ENCODE measurements around the gene ZFP69. TPM values are rescaled to one million over a fixed set of nuclear protein-coding genes. Genes with fewer than 3 reads are reported as not detected.

ZFP69 gene
- total RNA-seq, 1 experiment from 2014 or later: 0.15 TPM

- intact Hi-C loops (cut with micrococcal nuclease): no loop called here
- no peaks in the 10 kb centered on the region for H3K9me2 ChIP-seq (replicated peaks; ENCODE audit: low read length)
- no peaks in the 10 kb centered on the region for H3K36me3 ChIP-seq (ENCODE audit: low read depth, low read length)
- H3K4me2 ChIP-seq (ENCODE audit: low read length): no peak overlapping the region
- no peaks in the 10 kb centered on the region for H3K9me3 ChIP-seq (ENCODE audit: low read length)
- H3K4me1 ChIP-seq (ENCODE audit: insufficient read depth, low read length): no peaks in the 10 kb centered on the region
- H3K9ac ChIP-seq (ENCODE audit: low read length): no peak overlapping the region
- ChIA-PET CTCF (no interaction called here), POLR2A (ENCODE audit: unreplicated experiment) (no interaction called here)
- H3F3A ChIP-seq (ENCODE audit: low read length, unreplicated experiment): no peaks in the 10 kb centered on the region
- no peak for ATAC-seq
- TF ChIP-seq EZH2phosphoT487 (IDR thresholded peaks at IDR 0.05; ENCODE audit: borderline replicate concordance, low read length) (no peak), CTCF (conservative IDR thresholded peaks at IDR 0.05; ENCODE audit: low read depth, low read length) (no peak), EZH2 (IDR thresholded peaks at IDR 0.05; ENCODE audit: low read length, unreplicated experiment) (no peak)
- H3K79me2 ChIP-seq (ENCODE audit: low read length): no peaks in the 10 kb centered on the region
- H4K20me1 ChIP-seq (ENCODE audit: low read length): no peaks in the 10 kb centered on the region
- no peak overlapping the region for H3K27ac ChIP-seq (ENCODE audit: low read length)
- no peaks in the 10 kb centered on the region for H3K27me3 ChIP-seq (ENCODE audit: low read length)
- no peak for DNase-seq
- H3K4me3 ChIP-seq (ENCODE audit: low read length): no peak overlapping the region
- no peak overlapping the region for H2AFZ ChIP-seq (ENCODE audit: low read length)
- no TSS peak for BruUV-seq (replicated peaks)
Measured at GRCh38 chr1:40432644-40433390, 44.3 kb upstream of the ZFP69 start.

- CTCF ChIA-PET: no interaction called here
- H3K9me3 ChIP-seq (ENCODE audit: low read length): no peaks in the 10 kb centered on the region
- POLR2A ChIA-PET (ENCODE audit: unreplicated experiment): interaction anchor here (0.6 kb wide), 1 partner anchor 18 kb away, joined by 5 read pairs; no protein-coding TSS in a partner anchor
Measured at GRCh38 chr1:40435471-40435870, 41.6 kb upstream of the ZFP69 start.

More at GRCh38 chr1:40435471-40435870, 41.6 kb upstream of the ZFP69 start:
- no TSS peak for BruUV-seq (replicated peaks)
- H3F3A ChIP-seq (ENCODE audit: low read length, unreplicated experiment): no peaks in the 10 kb centered on the region
- H3K4me3 ChIP-seq (ENCODE audit: low read length): no peak overlapping the region
- no peak overlapping the region for H3K9ac ChIP-seq (ENCODE audit: low read length)
- no peaks in the 10 kb centered on the region for H3K79me2 ChIP-seq (ENCODE audit: low read length)
- no peak overlapping the region for H3K27ac ChIP-seq (ENCODE audit: low read length)
- H3K4me2 ChIP-seq (ENCODE audit: low read length): no peak overlapping the region
- no peak for DNase-seq
- intact Hi-C loops (cut with micrococcal nuclease): no loop called here
- H4K20me1 ChIP-seq (ENCODE audit: low read length): no peaks in the 10 kb centered on the region
- no peaks in the 10 kb centered on the region for H3K36me3 ChIP-seq (ENCODE audit: low read depth, low read length)
- no peak for TF ChIP-seq CTCF (conservative IDR thresholded peaks at IDR 0.05; ENCODE audit: low read depth, low read length)
- TF ChIP-seq EZH2phosphoT487 (IDR thresholded peaks at IDR 0.05; ENCODE audit: borderline replicate concordance, low read length): no peak
- TF ChIP-seq EZH2 (IDR thresholded peaks at IDR 0.05; ENCODE audit: low read length, unreplicated experiment): no peak
- H3K27me3 ChIP-seq (ENCODE audit: low read length): no peaks in the 10 kb centered on the region
- ATAC-seq: no peak
- no peaks in the 10 kb centered on the region for H3K4me1 ChIP-seq (ENCODE audit: insufficient read depth, low read length)
- no peak overlapping the region for H2AFZ ChIP-seq (ENCODE audit: low read length)
- no peaks in the 10 kb centered on the region for H3K9me2 ChIP-seq (replicated peaks; ENCODE audit: low read length)
